Measurements from ENCODE around the gene SAXO1.

SAXO1 gene

DNA sequence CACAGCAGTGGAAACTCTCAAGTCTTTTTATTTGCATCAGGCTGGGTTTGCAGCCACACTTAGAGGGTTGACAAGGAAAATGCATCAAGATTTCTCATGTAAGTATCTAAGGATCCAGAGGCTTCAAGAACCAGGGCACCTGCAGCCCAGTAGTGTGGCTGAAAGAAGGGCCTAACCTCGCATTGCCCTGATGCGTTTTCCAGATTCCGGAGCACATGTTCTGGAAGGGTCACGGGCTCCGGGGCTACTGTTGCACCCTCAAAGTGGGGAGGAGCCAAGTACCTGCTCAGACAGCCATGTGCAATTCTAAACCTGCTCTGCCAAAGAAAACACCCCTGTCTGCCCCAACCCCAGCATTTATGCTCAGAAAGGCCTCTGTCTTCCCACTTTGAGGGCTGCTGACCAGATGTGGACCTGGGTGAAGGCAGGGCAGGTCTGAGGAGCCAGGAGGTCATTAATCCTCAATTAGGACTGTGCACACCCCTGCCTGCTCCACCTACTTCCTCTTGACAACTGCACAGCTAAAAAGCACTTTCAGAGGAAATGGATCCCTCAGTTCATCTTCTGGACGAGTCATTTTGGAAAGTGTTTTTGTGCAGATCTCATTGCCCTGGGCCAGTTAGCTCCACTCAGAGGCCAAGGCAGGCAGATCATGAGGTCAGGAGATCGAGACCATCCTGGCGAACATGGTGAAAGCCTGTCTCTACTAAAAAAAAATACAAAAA is 110.7 kb downstream of the SAXO1 start:
- no peak for FAIRE-seq
- no peak for DNase-seq (ENCODE audit: insufficient read length)

DNA sequence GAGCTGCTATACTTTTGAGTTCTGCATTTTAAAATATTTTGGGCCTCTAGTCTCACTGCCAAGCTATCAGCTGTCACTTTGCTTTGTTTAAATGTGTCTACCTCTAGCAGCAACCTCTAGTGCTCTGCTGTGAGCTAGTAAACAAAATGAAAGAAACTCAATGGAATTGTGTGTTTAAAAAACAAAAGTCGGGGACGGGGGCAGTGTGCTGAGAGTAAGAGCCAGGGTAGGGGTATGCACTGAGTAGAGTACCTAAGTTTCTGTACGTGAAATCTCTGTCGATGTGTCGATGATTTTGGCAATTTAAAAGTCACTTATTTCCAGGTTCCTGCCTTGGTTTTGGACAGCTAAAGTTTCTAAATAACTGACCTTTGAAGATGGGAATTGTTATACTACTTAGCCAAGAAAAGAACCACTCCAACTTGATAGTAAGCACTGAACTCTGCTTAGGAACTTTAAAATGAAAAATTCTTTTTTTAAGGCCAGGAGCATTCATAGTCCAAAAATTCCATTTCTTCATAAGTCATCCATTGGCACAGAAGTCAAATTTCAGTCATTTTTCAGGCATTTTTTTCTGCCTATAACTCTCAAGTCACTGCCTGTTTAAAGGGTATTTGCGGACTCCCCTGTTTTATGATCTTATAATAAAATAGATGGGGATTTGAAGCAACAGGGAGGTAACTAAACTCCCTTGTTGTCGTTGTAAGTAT is 111.5 kb downstream of the SAXO1 start:
- DNase-seq (ENCODE audit: insufficient read length) (no peak), FAIRE-seq (no peak)
- TF ChIP-seq TAF1 (IDR thresholded peaks at IDR 0.05; ENCODE audit: borderline replicate concordance, low read depth, low read length) (no peak), POLR2AphosphoS5 (IDR thresholded peaks at IDR 0.05; ENCODE audit: low read depth, low read length) (no peak), POLR2A (IDR thresholded peaks at IDR 0.05; ENCODE audit: low read depth, low read length) (no peak)

More for the DNA sequence above, 110.7 kb downstream of the SAXO1 start:
- no peak for TF ChIP-seq POLR2A (IDR thresholded peaks at IDR 0.05; ENCODE audit: low read depth, low read length)
- TF ChIP-seq TAF1 (IDR thresholded peaks at IDR 0.05; ENCODE audit: borderline replicate concordance, low read depth, low read length) = no peak

- no peak for TF ChIP-seq TAF1 (IDR thresholded peaks at IDR 0.05; ENCODE audit: borderline replicate concordance, low read depth, low read length)
- no peak for TF ChIP-seq POLR2AphosphoS5 (IDR thresholded peaks at IDR 0.05; ENCODE audit: low read depth, low read length)
- TF ChIP-seq POLR2A (IDR thresholded peaks at IDR 0.05; ENCODE audit: low read depth, low read length) = no peak
- no peak for FAIRE-seq
- DNase-seq (ENCODE audit: insufficient read length) = no peak
These were observed 112.6 kb downstream of the SAXO1 start for GRCh38 chr9:18920141-18921084.

- TF ChIP-seq TAF1 (IDR thresholded peaks at IDR 0.05; ENCODE audit: borderline replicate concordance, low read depth, low read length) = no peak
- no peak for TF ChIP-seq POLR2A (IDR thresholded peaks at IDR 0.05; ENCODE audit: low read depth, low read length)
- TF ChIP-seq POLR2AphosphoS5 (IDR thresholded peaks at IDR 0.05; ENCODE audit: low read depth, low read length) = no peak
- DNase-seq (ENCODE audit: insufficient read length) = no peak
- no peak for FAIRE-seq
These were observed 121.2 kb downstream of the SAXO1 start for GRCh38 chr9:18911714-18912342.

- DNase-seq (ENCODE audit: insufficient read length) (no peak), FAIRE-seq (no peak)
- TF ChIP-seq POLR2A (IDR thresholded peaks at IDR 0.05; ENCODE audit: low read depth, low read length) (no peak), POLR2AphosphoS5 (IDR thresholded peaks at IDR 0.05; ENCODE audit: low read depth, low read length) (no peak), TAF1 (IDR thresholded peaks at IDR 0.05; ENCODE audit: borderline replicate concordance, low read depth, low read length) (no peak)
These were observed 122.1 kb downstream of the SAXO1 start for GRCh38 chr9:18910916-18911315.

DNA sequence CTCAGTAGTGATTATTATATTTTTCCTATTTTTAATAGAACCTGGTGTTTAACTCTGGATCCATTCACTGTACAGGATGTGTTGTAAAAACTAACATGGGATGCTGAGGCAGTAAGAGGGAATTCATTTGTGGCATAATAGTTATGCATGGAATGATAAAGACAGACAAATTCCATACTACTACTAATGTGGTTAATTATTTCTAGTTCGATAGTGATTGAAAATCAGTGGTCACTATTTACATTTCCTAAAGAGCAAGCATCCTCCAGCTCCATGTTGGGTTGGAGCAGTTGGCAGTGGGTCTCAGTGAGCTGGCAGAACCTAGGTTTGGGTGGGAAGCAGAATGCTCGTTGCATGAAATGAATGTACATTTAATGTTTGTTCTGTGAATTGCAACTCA is 122.6 kb downstream of the SAXO1 start:
- DNase-seq (ENCODE audit: insufficient read length) = no peak
- FAIRE-seq = no peak
- no peak for TF ChIP-seq POLR2AphosphoS5 (IDR thresholded peaks at IDR 0.05; ENCODE audit: low read depth, low read length)
- TF ChIP-seq TAF1 (IDR thresholded peaks at IDR 0.05; ENCODE audit: borderline replicate concordance, low read depth, low read length) = no peak
- no peak for TF ChIP-seq POLR2A (IDR thresholded peaks at IDR 0.05; ENCODE audit: low read depth, low read length)

DNA sequence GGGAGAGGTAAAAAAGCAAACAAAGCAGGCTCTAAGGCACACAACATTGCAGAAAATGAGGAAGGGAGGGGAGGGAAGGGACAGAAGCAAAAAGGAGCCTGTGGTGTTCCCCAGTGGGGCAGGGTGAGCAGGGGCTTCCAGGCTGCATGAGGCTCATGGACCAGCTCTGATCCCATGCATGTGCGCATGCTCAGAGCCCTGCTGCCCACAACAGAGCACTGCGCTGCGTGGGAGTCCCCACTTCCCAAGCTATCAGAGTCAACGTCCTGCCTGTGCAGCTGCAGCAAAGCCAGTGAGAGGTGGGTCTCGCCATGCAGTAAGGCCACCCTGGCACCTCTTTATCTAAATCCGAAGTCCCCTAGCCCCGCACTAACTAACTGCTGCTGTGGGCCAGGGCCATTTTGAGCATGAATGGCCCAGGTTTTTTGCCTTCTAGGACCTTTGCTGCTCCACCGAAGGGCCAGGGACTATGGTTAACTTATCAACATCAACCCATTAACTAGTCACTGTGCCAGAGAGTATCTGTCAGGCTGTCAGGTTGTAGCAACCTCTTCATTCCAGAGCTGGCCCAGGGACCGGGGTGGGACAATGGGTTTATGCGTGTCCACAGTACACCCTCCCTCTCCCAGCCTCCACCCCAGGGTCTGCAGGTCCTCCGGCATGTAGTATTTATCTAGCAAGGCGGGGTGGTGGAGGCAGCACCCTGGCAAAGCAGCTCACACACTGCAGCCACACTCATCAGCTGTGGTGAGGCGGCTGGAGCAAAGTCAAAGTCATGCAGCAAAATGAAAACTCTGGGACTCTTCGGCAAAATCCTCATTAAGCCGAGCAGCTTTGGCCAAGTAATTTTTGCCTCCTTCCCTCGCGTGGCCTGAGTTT is 123.6 kb downstream of the SAXO1 start:
- no peak for TF ChIP-seq POLR2A (IDR thresholded peaks at IDR 0.05; ENCODE audit: low read depth, low read length)
- no peak for TF ChIP-seq TAF1 (IDR thresholded peaks at IDR 0.05; ENCODE audit: borderline replicate concordance, low read depth, low read length)
- TF ChIP-seq POLR2AphosphoS5 (IDR thresholded peaks at IDR 0.05; ENCODE audit: low read depth, low read length) = no peak
- FAIRE-seq (no peak), DNase-seq (ENCODE audit: insufficient read length) (no peak)

GRCh38 chr9:18907927-18908625 is 124.9 kb downstream of the SAXO1 start:
- FAIRE-seq = no peak
- TF ChIP-seq POLR2AphosphoS5 (IDR thresholded peaks at IDR 0.05; ENCODE audit: low read depth, low read length) = no peak
- TF ChIP-seq POLR2A (IDR thresholded peaks at IDR 0.05; ENCODE audit: low read depth, low read length) = no peak
- no peak for TF ChIP-seq TAF1 (IDR thresholded peaks at IDR 0.05; ENCODE audit: borderline replicate concordance, low read depth, low read length)
- no peak for DNase-seq (ENCODE audit: insufficient read length)

- TF ChIP-seq POLR2A (IDR thresholded peaks at IDR 0.05; ENCODE audit: low read depth, low read length) (no peak), TAF1 (IDR thresholded peaks at IDR 0.05; ENCODE audit: borderline replicate concordance, low read depth, low read length) (no peak), POLR2AphosphoS5 (IDR thresholded peaks at IDR 0.05; ENCODE audit: low read depth, low read length) (no peak)
- DNase-seq (ENCODE audit: insufficient read length) (no peak), FAIRE-seq (no peak)
These were observed 126.2 kb downstream of the SAXO1 start for GRCh38 chr9:18906656-18907395.

All from GM12892 (cell line).